ENCODE measurements around the gene UBE3C.
"Not testable (repeated sequence)": the region's sequence is repeated elsewhere in the genome, so short reads cannot be mapped to it uniquely, and the experiment has no call there.

UBE3C gene

DNA sequence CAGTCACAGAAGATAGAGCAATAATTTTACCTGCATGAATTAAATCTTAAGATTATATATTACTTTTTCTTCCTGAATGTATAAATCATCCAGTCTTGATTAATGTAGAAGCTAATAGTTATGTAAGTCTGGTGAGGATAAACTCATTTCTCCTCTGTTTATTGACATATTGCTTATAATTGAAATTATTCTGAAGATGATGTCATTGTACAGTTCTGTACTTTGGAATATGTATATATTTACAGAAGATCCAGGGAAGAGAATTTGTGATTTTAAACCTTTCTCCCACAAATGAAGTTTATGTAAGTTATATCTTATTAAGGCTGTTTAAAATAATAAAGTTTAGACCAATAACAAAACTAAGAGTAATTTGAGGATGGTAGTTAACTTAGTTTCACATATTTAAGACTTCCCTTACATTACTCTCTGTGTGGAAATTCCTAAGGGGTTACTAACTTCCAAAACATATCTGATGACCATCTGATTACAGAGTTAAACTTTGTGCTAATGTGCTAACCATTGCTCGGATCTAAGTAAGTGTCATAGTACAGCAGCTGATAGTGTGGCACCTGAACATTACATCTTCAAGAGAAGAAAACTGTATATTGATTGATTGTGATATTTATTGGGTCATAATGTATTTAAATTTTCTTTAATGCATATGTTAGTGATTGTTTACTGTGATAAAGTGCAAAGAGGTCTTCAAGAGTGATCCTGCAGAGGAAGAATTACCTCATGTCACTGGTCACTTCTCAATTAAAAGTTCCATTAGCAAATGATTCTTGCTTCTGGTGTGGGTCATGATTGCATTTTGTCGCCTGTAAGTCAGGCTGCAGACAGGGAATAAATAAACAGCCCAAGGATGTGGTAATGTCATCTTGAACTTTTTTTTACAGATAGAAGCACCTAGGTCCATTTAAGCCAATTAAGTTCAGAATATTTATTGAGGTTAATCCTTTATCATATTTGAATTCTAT is 96.9 kb downstream of the UBE3C start:
- no peak for DNase-seq (ENCODE audit: low read depth in 2 of 2)

DNA sequence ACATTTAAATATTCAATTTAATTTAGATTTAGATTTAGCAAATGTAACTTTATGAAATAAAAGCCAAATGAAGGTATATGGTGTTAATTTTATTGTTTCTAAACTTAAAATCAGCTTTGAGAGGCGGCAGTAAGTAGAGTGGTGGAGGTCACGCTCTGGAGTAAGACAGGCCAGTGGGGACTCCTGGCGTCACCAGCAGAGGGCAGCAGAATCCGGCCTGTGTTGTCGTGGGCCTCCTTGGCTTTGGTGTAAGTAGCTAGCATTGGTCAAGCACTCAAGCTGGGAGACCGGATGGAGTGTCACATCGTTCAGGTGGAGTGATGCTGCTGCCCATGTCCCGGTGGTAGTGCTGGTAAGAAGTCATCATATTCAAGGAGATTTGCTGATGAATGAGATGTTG is 99.4 kb downstream of the UBE3C start:
- DNase-seq (ENCODE audit: low read depth in 2 of 2): no peak

DNA sequence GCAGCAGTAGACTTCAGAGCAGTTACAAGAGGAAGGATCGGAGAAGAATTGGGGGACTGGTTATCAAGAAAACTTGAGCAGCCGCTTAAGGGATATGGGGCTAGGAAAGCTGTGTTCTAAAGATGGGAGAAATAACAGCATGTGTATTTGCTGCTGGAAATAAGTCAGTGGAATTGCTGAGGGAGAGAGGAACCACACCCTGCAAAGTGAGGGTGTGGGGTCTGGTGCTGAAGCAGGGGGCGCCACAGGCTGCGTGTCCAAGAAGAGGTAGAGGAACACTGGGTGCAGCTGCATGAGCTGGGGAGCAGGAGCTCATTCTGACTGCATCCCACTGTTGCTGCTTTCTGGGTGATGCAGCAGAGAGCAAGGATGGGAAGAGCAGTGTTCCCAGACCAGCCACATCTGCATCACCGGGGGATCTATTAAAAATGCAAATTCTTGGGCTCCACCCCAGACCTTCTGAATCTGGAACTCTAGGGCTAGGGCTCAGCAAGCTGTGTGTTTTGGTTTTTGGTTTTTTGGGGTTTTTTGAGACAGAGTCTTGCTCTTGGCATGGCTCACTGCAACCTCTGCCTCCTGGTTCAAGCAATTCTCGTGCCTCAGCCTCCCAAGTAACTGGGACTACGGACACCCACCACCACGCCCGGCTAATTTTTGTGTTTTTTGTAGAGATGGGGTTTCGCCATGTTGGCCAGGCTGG is 101.0 kb downstream of the UBE3C start:
- no peak for DNase-seq (ENCODE audit: low read depth in 2 of 2)

DNA sequence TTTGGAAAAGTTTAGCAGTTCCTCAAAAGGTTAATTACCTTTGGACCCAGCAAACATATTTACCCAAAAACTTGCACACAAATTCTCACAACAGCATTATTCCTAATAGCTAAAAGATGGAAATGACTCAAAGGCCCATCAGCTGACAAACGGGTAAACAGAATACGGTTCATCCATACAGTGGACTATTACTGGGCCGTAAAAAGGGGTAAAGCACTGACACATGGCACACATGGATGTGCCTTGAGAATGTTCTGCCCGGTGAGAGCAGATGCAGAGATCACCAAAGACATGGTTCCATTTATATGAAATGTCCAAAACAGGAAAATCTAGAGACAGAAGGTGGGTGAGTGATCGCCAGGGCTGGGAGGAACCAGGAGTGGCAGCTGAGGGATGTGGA is 102.9 kb downstream of the UBE3C start:
- no peak for DNase-seq (ENCODE audit: low read depth in 2 of 2)

DNA sequence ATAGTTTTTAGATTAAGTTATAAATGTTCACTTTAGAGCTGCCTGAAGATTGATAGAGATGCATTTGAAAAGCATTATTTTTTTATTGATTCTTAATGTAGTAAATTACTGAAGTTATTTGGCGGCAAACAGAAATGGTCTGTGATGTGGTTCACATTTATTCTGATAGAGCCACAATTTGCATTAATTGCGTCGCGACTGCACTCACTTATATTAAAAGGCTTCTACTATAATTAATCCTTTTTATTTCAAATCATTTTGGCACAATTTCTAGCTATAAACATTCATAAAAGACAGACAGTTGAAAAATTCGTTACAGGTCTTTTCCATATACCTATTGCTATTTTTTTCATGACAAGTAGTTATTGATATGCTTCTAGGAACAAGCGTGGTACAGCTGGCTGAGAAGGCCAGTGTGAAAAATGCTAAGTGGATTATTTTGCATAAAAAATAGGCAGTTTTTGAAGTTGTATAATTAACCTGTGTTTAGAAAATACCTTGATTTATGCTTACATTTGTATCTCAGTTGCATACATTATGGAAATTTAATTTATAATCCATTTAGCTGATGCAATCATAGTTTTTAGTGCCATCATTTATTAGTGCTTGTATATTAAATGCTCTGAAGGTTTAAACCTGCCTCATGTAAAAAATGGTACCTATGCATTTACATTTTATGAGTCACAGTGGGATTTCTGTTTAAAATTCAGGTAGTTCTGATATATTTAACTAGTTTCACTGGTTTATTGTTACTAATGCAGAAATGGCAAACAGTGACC is 106.0 kb downstream of the UBE3C start:
- no peak for DNase-seq (ENCODE audit: low read depth in 2 of 2)

DNA sequence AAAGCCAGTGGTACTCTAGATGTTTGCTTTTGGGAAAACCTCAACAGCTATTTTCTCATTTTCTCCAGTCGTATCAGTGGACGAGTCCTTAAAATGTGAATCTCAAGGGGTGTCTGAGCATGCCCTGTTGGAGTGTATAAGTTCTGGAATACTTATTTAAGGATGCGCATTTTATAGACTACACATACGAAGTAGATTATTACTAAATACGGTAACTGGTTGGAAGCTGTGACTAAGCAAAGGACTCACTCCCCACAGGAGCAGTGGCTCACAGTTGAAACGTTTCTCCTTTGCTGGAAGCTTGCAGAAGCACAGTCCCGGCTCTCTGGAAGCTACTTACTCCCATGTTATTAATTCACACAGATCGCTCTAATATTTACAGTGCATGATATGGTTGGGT is 107.3 kb downstream of the UBE3C start:
- DNase-seq (ENCODE audit: low read depth in 2 of 2): no peak

DNA sequence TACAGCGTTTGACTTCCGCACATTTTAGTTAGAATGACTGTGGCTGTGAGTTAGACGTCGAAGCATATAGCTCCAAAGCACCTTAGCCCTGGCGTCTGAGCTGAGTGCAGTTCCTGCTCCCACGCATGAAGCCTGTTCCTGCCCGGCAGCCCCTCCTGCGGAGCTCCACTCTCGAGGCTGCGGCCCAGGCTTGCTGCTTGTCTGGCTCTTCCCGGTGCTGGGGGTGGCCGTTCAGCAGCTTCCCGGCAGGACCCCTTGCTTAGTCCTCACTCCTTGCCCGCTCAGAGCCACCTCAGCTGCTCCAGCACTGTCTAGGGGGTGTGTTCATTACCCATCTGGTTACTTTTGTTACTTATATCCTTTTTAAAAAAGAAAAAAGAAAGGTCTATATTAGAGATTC is 109.9 kb downstream of the UBE3C start:
- DNase-seq (ENCODE audit: low read depth in 2 of 2): no peak

DNA sequence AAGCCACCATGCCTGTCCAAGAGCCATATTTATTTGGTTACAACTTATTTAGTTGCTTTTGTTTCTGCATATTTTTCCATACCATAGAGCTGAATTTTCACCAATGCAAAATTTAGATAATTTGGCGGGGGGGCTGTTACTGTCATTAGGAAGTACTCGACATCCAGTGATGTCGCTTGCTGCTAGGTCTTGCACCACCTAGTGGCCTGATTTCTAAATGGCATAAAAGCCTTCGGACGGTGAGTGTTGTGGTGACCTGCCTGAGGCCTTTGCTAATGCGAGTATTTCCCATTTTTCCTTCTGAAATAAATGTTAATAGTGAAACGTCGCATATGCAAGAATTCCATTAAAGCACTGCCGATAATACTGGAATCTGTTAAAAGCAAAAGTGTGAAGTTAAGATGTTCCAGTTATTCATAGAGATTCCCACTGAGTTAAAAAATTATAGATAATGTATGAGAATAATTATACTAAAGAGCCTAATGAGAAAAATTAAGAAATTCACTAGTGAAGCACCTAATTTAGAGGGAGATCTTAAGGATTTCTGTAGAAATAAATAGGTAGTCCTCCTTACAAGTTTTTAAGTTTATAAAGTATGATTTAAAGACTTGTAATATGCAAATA is 112.0 kb downstream of the UBE3C start:
- DNase-seq (ENCODE audit: low read depth in 2 of 2): no peak

DNA sequence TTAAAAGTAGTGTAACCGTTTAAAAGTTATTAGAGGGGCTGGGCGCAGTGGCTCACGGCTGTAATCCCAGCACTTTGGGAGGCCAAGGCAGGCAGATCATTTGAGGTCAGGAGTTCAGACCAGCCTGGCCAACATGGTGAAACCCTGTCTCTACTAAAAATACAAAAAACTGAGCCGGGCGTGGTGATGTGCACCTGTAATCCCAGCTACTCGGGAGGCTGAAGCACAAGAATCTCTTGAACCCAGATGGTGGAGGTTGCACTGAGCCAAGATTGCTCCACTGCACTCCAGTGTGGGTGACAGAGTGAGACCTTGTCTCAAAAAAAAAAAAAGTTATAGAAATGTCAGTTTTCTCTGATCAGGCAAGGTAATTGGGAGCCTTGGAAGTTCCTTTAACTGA is 113.1 kb downstream of the UBE3C start:
- not testable (repeated sequence) for DNase-seq (ENCODE audit: low read depth in 2 of 2)

DNA sequence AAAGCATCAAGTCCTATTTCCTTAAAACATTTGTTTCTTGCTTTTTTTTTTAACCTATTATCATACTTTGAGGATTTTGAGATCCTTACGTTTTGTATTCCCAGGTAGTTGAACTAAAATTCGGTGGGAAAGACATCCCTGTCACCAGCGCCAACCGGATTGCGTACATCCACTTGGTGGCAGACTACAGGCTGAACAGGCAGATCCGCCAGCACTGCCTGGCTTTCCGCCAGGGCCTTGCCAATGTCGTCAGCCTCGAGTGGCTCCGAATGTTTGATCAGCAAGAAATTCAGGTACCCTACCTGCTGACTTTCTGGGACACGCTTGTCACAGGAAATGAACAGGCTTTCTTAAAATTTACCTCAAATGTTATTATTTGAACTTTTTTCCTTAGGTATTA is 115.1 kb downstream of the UBE3C start:
- DNase-seq (ENCODE audit: low read depth in 2 of 2): no peak

DNA sequence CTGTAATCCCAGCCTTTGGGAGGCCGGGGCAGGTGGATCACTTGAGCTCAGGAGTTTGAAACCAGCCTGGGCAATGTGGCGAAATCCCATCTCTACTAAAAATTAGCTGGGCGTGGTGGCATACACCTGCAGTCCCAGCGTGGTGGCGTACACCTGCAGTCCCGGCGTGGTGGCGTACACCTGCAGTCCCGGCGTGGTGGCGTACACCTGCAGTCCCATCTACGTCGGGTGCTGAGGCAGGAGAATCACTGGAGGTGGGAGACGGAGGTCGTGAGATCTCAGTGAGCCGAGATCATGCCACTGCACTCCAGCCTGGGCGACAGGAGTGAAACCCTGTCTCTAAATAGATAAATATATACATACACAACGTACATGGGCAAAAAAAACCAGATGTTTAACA is 116.1 kb downstream of the UBE3C start:
- not testable (repeated sequence) for DNase-seq (ENCODE audit: low read depth in 2 of 2)

DNA sequence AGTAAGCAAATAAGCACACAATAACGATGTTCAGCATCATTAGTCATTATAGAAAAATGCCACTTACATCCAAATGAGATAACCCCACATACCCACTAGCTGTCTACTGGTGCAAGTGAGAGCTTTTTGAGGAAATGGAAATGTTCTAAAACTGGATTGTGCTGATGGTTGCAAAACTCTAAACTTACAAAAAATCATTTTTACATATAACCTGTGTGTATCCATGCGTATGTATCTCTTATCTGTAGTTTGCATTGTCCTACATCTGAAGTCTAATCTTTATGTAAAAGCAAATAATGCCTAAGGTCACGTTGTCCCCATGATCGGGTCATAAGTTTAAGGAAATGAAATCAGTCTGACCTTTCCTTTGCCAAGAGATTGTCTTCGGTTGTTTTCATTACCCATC is 116.5 kb downstream of the UBE3C start:
- no peak for DNase-seq (ENCODE audit: low read depth in 2 of 2)

DNA sequence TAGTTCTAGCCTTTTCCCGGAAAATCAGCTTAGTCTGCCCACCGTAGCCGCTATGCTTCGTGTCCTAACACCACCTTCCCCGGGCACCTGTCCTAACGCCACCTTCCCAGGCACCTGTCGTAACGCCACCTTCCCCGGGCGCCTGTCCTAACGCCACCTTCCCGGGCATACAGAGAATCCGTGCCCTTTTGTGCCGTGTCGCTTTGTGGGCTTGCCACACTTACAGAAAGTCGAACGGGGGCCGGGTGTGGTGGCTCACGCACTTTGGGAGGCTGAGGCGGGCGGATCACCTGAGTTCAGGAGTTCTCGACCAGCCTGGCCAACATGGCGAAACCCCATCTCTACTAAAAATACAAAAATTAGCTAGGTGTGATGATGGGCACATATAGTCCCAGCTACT is 124.4 kb downstream of the UBE3C start:
- no peak for DNase-seq (ENCODE audit: low read depth in 2 of 2)

DNA sequence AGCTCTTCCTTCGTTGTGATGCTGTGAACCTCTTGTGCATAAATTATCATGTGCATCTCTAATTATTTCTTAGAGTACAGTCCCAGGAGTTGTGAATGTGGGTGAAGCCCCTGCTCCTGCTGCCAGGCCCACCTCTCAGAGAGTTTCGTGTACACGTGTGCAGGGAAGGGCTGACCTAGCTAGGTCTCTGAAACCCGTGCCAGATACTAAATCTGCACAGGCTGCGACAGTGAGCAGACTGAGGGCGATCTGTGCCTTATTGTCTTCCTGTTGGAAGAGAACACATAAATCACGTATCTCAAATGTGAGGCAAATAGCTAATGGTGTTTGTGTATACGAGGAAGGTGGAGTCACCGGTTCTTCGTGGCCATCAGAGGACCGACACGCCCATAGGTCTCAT is 126.3 kb downstream of the UBE3C start:
- DNase-seq (ENCODE audit: low read depth in 2 of 2): no peak

DNA sequence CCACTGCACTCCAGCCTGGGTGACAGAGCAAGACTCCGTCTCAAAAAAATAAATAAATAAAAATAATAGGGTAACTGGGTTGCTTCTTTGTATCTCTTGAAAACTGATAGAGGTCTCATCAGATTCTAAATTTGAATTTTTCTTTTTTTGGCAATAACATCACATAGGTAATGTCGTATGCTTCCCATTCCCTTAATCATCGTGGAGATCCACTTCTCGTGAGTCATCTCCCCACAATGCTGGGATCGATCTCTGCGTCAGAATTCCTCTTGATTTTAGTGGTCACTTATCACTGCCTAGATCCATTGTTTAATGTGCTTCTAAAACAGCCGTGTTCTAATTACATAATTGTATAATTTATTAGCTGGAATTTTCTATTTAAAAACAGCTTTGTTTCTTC is 127.5 kb downstream of the UBE3C start:
- no peak for DNase-seq (ENCODE audit: low read depth in 2 of 2)

DNA sequence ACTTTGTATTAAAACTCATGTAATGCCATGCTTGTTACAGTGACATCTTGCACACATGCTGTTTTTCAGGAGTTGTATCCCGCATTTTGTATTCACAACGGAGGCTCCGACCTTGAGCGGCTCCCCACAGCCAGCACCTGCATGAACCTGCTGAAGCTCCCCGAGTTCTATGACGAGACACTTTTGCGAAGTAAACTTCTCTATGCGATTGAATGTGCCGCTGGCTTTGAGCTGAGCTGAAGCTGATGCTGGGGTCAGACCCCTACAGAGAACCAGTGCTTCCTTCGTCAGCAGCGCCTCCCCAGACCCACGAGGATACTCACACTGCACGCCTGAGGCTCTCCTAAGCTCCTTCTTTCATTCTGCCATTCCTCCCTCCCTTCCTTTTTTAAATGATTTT is 128.8 kb downstream of the UBE3C start:
- DNase-seq (ENCODE audit: low read depth in 2 of 2): no peak

DNA sequence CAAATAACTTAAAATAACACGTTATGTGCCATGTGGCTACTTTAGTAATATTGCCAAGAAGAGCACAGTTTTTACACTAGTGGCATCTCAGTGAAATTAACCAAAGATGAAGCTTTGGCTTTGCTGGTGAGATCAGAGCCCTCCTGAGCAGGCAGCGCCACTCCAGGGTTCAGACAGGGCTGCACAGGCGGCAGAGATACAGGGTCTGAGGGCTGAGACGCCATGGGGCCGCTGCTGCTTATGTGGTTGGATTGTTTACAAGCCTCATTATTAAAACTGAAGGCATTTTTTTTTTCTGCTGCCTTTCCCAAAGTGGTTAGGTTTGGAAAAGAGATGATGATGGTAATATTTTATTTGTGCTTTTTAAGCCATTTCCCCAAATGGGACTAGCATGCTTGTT is 129.2 kb downstream of the UBE3C start:
- DNase-seq (ENCODE audit: low read depth in 2 of 2): no peak

DNA sequence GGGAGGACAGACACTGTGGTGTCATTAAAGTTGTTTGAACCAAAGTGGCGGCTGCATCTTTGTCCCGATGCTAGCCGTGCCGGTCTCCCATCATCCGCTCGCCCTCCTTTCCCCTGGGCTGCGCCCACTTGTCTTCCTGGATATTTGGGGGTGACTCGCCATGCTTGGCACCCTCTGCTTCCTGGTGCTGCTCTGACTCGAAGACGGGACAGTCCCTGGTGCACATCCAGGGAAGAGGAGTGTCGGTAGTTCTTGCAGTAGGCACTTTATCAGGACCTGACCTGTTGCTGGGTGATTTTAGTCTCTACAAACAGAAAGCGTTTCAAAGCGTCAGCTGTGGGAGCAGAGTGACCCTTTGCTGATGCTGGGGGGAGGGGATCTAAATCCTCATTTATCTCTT is 129.8 kb downstream of the UBE3C start:
- DNase-seq (ENCODE audit: low read depth in 2 of 2): no peak

DNA sequence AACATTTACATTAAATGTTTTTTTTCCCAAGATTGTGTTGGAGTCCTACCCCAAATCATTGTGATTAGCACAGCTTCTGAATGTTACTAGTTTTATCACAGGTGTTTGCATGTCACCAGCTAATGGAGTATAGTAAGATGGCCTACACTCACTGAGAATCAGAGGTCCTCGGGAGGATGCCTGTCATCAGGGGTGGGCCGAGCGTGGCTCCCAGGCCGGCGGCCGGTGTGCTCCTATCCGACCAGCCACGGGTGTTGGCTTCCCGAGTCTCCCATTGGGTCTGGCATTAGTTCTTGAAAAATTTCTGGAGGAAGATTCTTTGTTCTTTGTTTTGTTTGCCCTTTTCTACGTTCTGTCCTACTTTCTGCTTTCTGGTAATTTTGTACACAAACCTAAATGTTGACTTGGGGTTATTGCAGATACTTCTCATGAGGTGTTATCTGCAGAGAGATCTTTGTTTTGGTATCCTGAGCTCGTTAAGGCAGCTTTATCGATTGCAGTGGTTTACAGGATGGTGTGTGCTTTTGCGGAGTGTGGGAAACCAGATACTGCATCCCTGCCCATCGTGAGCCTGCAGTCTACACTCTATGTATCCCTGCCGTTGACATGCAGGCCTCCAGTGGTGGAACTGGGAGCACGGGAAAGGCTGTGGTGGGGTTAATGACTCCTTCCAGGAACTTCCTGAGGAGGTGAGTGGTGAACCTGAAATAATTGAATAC is 130.8 kb downstream of the UBE3C start:
- no peak for DNase-seq (ENCODE audit: low read depth in 2 of 2)

DNA sequence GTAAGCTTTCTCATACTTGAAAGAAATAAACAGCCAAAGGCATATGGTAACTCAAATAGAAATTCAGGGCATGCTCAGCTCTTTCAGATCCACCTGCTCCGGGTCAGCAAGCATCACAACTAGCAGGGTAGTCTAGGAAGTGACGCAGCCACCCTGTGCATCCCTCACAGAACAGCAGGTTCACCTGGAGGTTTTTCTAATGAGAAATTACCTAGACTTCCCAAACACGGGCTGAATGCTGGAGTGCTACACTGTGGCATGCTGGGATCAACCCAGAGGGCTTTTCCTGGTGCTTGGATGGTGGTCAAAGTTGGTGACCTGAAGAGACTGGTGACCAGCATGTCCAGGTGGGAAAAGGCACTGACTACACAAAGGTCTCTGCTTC is 131.3 kb downstream of the UBE3C start:
- no peak for DNase-seq (ENCODE audit: low read depth in 2 of 2)

DNA sequence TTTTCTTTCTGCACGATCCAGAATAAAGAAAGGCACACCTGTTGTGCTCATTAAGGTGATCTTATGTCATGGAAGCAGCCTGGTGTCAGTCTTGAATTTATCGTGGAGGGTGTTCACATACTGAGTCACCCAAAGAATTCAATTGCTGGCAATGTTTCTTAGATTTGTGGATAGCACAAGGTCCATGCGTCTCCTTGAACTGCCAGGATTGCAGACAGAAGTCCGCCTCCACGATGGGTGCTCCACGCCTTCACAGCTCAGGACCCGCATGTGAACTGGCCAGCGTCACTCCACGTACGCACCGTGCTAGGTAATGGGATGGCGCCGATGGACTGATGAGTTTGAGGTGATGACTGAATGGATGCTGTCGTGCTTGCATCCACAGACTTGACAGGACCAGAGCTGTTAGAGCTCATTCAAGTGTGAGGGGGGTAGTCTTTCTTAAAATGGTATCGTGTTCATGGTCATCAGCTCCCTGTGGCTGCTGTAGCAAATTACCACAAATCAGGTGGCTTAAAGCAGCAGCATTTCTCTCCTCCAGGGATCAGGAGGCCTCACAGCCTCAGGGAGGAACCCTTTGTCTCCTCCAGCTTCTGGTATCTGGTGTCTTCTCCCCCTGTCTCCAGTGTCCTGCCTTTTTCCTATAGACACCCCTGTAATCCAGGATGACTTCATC is 132.7 kb downstream of the UBE3C start:
- DNase-seq (ENCODE audit: low read depth in 2 of 2): no peak

All from fibroblast of skin of left quadriceps (primary cell).